ENCODE measurements around the gene SEMA5B. TPM values are rescaled to one million over a fixed set of nuclear protein-coding genes. Genes with fewer than 3 reads are reported as not detected.

Gene SEMA5B
- total RNA-seq, 1 donor from 2014 or later: 61.1 TPM

DNA sequence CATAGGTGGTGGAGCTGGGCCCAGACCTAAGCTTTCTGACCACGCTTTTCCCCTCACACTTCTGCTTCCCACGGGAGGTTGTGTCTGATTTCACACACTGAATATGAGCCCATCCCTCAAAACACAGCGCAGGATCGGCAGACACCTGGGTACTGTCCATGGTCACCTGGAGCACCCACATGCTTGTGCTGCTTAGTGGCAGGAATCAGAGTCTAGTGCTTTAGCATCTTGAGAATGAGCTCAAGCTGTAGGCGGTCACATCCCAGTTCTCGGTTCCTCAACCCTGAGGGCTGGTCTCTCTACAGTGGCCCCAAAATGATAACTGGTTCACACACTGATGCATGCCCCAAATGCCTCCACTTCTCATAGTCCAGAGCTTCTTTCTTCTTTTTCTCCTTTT is 111.0 kb downstream of the SEMA5B start:
- H3K36me3 Mint-ChIP-seq (ENCODE audit: unreplicated experiment): peaks cover 5% of the 10 kb centered on the region
- DNase-seq: no peak
- H3K27me3 Mint-ChIP-seq (ENCODE audit: unreplicated experiment): no peaks in the 10 kb centered on the region
- no peak for TF ChIP-seq CTCF (IDR thresholded peaks at IDR 0.05; ENCODE audit: partially characterized antibody, unreplicated experiment)
- no peaks in the 10 kb centered on the region for H3K4me1 Mint-ChIP-seq (ENCODE audit: low read depth, unreplicated experiment)
- no peak overlapping the region for H3K4me3 Mint-ChIP-seq (ENCODE audit: unreplicated experiment)
- H3K9me3 Mint-ChIP-seq (ENCODE audit: unreplicated experiment): peaks cover 4% of the 10 kb centered on the region
- no peak overlapping the region for H3K27ac Mint-ChIP-seq (ENCODE audit: unreplicated experiment)

GRCh38 chr3:122916084-122916483 is 111.5 kb downstream of the SEMA5B start:
- Mint-ChIP-seq H3K27me3 (ENCODE audit: unreplicated experiment) (no peaks in the 10 kb centered on the region), H3K27ac (ENCODE audit: unreplicated experiment) (no peak overlapping the region), H3K4me3 (ENCODE audit: unreplicated experiment) (no peak overlapping the region), H3K36me3 (ENCODE audit: unreplicated experiment) (peaks cover 5% of the 10 kb centered on the region), H3K9me3 (ENCODE audit: unreplicated experiment) (peaks cover 4% of the 10 kb centered on the region), H3K4me1 (ENCODE audit: low read depth, unreplicated experiment) (no peaks in the 10 kb centered on the region)
- no peak for DNase-seq
- TF ChIP-seq CTCF (IDR thresholded peaks at IDR 0.05; ENCODE audit: partially characterized antibody, unreplicated experiment): no peak

- H3K4me3 Mint-ChIP-seq (ENCODE audit: unreplicated experiment): no peak overlapping the region
- H3K9me3 Mint-ChIP-seq (ENCODE audit: unreplicated experiment): peaks cover 4% of the 10 kb centered on the region
- no peak for TF ChIP-seq CTCF (IDR thresholded peaks at IDR 0.05; ENCODE audit: partially characterized antibody, unreplicated experiment)
- no peaks in the 10 kb centered on the region for H3K4me1 Mint-ChIP-seq (ENCODE audit: low read depth, unreplicated experiment)
- peaks cover 2% of the 10 kb centered on the region for H3K27me3 Mint-ChIP-seq (ENCODE audit: unreplicated experiment)
- no peak for DNase-seq
- H3K36me3 Mint-ChIP-seq (ENCODE audit: unreplicated experiment): peaks cover 5% of the 10 kb centered on the region
- H3K27ac Mint-ChIP-seq (ENCODE audit: unreplicated experiment): no peak overlapping the region
Measured at GRCh38 chr3:122915300-122916055, 112.1 kb downstream of the SEMA5B start.

- Mint-ChIP-seq H3K4me1 (ENCODE audit: low read depth, unreplicated experiment) (peaks cover 7% of the 10 kb centered on the region), H3K9me3 (ENCODE audit: unreplicated experiment) (no peaks in the 10 kb centered on the region), H3K27me3 (ENCODE audit: unreplicated experiment) (peaks cover 5% of the 10 kb centered on the region), H3K4me3 (ENCODE audit: unreplicated experiment) (no peak overlapping the region), H3K36me3 (ENCODE audit: unreplicated experiment) (peaks cover 5% of the 10 kb centered on the region), H3K27ac (ENCODE audit: unreplicated experiment) (no peak overlapping the region)
- no peak for DNase-seq
- TF ChIP-seq CTCF (IDR thresholded peaks at IDR 0.05; ENCODE audit: partially characterized antibody, unreplicated experiment): no peak
Measured at GRCh38 chr3:122913539-122914100, 113.9 kb downstream of the SEMA5B start.

Measured in glutamatergic neuron (in vitro differentiated cells).